ENCODE data around the gene UTS2R.

Gene UTS2R

GRCh38 chr17:82343560-82343959 is 28.0 kb upstream of the UTS2R start:
- no peak overlapping the region for H2AFZ ChIP-seq (ENCODE audit: low read depth, low read length)
- no peak overlapping the region for H3K4me2 ChIP-seq (ENCODE audit: low read length)
- H4K20me1 ChIP-seq (ENCODE audit: insufficient read depth, low read length): no peaks in the 10 kb centered on the region
- TF ChIP-seq, protein P1, sequence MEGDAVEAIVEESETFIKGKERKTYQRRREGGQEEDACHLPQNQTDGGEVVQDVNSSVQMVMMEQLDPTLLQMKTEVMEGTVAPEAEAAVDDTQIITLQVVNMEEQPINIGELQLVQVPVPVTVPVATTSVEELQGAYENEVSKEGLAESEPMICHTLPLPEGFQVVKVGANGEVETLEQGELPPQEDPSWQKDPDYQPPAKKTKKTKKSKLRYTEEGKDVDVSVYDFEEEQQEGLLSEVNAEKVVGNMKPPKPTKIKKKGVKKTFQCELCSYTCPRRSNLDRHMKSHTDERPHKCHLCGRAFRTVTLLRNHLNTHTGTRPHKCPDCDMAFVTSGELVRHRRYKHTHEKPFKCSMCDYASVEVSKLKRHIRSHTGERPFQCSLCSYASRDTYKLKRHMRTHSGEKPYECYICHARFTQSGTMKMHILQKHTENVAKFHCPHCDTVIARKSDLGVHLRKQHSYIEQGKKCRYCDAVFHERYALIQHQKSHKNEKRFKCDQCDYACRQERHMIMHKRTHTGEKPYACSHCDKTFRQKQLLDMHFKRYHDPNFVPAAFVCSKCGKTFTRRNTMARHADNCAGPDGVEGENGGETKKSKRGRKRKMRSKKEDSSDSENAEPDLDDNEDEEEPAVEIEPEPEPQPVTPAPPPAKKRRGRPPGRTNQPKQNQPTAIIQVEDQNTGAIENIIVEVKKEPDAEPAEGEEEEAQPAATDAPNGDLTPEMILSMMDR (IDR thresholded peaks at IDR 0.05; ENCODE audit: low read depth, low read length): no peak
- TF ChIP-seq EZH2phosphoT487 (IDR thresholded peaks at IDR 0.05; ENCODE audit: low read depth): no peak
- no peaks in the 10 kb centered on the region for H3K9me3 ChIP-seq (ENCODE audit: insufficient read depth, low read length)
- H3K4me1 ChIP-seq (ENCODE audit: low read length): no peaks in the 10 kb centered on the region
- no peak overlapping the region for H3K27ac ChIP-seq (ENCODE audit: low read length)
- H3K4me3 ChIP-seq (ENCODE audit: low read length): no peak overlapping the region
- peaks cover 10% of the 10 kb centered on the region; the same call in 1 of the 2 replicates for H3K27me3 ChIP-seq (ENCODE audit: low read depth, low read length)
- no peaks in the 10 kb centered on the region for H3K79me2 ChIP-seq (ENCODE audit: low read length)
- H3K36me3 ChIP-seq (replicated peaks; ENCODE audit: low read depth, low read length): no peaks in the 10 kb centered on the region
- no peak overlapping the region for H3K9ac ChIP-seq (ENCODE audit: low read length)

DNA sequence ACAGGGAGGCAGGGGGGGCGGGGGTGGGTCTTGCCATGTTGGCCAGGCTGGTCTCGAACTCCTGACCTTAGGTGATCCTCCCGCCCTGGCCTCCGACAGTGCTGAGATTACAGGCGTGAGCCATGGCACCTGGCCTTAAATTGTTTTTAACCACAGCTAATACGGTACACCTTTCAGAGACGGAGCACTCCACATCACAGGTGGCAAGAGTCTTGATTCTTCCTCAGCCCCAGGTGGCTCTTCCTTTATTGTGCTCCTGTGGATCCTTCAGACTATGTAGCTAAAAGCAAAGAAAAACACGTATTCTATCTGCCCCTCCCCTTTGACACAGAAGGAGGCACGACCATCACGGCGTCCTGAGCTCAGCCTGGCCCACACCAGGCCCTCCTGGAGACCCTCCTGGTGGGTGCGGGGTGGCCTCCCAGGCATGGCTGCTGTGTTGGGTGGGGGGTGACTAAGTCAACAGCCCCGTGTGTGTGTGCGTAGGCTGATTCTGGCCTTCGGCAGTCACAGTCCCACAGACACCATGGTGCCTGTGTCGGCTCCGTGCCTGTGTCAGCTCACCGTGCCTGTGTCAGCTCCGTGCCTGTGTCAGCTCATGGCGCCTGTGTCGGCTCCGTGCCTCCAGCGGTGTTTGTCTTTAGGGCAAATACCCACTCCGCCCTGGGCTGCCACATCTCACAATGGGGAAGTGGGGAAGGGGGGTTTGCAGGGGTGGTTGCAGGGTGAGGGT is 27.2 kb upstream of the UTS2R start:
- Histone ChIP-seq H3K27ac (ENCODE audit: low read length) (no peak overlapping the region), H3K4me3 (ENCODE audit: low read length) (no peak overlapping the region), H2AFZ (ENCODE audit: low read depth, low read length) (no peak overlapping the region), H3K79me2 (ENCODE audit: low read length) (no peaks in the 10 kb centered on the region), H3K4me2 (ENCODE audit: low read length) (no peak overlapping the region), H3K4me1 (ENCODE audit: low read length) (no peaks in the 10 kb centered on the region), H3K9ac (ENCODE audit: low read length) (no peak overlapping the region), H3K27me3 (ENCODE audit: low read depth, low read length) (peaks cover 8% of the 10 kb centered on the region), H4K20me1 (ENCODE audit: insufficient read depth, low read length) (no peaks in the 10 kb centered on the region), H3K36me3 (replicated peaks; ENCODE audit: low read depth, low read length) (no peaks in the 10 kb centered on the region), H3K9me3 (ENCODE audit: insufficient read depth, low read length) (no peaks in the 10 kb centered on the region)
- TF ChIP-seq EZH2phosphoT487 (IDR thresholded peaks at IDR 0.05; ENCODE audit: low read depth): no peak
- TF ChIP-seq, protein P1 (IDR thresholded peaks at IDR 0.05; ENCODE audit: low read depth, low read length): no peak

GRCh38 chr17:82345151-82345976 is 26.2 kb upstream of the UTS2R start:
- TF ChIP-seq, protein P1 (IDR thresholded peaks at IDR 0.05; ENCODE audit: low read depth, low read length): no peak
- no peak for TF ChIP-seq EZH2phosphoT487 (IDR thresholded peaks at IDR 0.05; ENCODE audit: low read depth)
- Histone ChIP-seq H3K79me2 (ENCODE audit: low read length) (no peaks in the 10 kb centered on the region), H4K20me1 (ENCODE audit: insufficient read depth, low read length) (no peaks in the 10 kb centered on the region), H2AFZ (ENCODE audit: low read depth, low read length) (no peak overlapping the region), H3K27ac (ENCODE audit: low read length) (no peak overlapping the region), H3K9ac (ENCODE audit: low read length) (no peak overlapping the region), H3K9me3 (ENCODE audit: insufficient read depth, low read length) (no peaks in the 10 kb centered on the region), H3K4me3 (ENCODE audit: low read length) (no peak overlapping the region), H3K4me2 (ENCODE audit: low read length) (no peak overlapping the region), H3K27me3 (ENCODE audit: low read depth, low read length) (peaks cover 8% of the 10 kb centered on the region), H3K36me3 (replicated peaks; ENCODE audit: low read depth, low read length) (no peaks in the 10 kb centered on the region), H3K4me1 (ENCODE audit: low read length) (peaks cover 8% of the 10 kb centered on the region)
